SKM-1 (cell line): ENCODE data around the gene RAB1A.
"Not testable (repeated sequence)": the region's sequence is repeated elsewhere in the genome, so short reads cannot be mapped to it uniquely, and the experiment has no call there.

Experiments used
- DNase-seq: peaks from one replicate; lab custom pipeline; 2025; ENCODE audit not compliant: unreplicated experiment; lab: John Stamatoyannopoulos, UW

RAB1A gene

DNA sequence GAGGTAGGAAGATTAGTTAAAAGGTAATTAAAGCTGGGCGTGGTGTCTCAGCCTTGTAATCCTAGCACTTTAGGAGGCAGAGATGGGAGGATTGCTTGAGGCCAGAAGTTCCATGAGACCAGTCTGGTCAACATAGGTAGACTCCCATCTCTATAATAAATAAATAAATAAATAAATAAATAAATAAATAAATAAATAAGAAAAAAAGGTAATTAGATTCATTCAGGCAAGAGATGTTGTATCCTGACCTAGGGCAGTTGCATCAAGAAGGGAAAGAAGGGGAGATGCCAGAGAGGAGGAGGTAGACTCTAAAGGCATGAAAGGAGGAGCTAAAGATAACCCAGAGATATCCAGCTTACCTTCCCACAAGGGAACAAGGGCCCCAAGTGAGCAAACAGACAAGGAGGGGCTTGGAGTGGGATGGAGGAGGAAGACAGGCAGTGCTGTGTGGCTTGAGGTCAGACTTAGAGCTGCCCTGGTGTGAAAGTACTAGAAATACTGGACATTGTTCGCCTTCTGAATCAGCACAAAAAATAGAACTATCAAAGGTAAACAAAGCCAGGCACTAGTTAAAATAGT, 7.4 kb upstream of the RAB1A start:
- no peak for DNase-seq

GRCh38 chr2:65136253-65136652, 6.3 kb upstream of the RAB1A start:
- no peak for DNase-seq

- DNase-seq: no peak
These were observed 4.3 kb upstream of the RAB1A start for GRCh38 chr2:65134158-65134557.

DNA sequence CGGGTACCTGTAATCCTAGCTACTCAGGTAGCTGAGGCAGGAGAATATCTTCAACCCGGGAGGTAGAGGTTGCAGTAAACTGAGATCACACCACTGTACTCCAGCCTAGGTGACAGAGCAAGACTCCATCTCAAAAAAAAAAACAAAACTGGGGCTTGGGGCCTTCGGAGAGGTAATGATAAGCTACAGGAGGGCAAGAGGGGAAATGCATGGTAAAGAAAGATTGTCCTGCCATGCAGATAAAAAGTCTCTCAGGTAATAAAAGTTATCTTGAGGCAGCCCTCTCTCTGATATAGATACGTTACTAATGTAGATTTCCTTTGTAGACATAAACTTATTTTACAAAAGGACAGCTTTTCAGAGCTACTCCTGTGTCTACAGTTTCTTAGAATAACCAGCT, 3.7 kb upstream of the RAB1A start:
- no peak for DNase-seq

DNA sequence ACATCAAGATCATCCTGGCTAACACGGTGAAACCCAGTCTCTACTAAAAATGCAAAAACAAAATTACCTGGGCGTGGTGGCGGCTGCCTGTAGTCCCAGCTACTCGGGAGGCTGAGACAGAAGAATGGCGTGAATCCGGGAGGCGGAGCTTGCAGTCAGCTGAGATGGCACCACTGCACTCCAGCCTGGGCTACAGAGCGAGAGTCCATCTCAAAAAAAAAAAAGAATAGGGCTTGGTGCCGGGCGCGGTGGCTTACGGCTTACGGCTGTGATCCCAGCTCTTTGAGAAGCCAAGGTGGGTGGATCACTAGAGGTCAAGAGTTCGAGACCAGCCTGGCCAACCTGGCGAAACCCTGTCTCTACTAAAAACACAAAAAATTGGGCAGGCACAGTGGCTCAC, 3.0 kb upstream of the RAB1A start:
- DNase-seq: not testable (repeated sequence)

DNA sequence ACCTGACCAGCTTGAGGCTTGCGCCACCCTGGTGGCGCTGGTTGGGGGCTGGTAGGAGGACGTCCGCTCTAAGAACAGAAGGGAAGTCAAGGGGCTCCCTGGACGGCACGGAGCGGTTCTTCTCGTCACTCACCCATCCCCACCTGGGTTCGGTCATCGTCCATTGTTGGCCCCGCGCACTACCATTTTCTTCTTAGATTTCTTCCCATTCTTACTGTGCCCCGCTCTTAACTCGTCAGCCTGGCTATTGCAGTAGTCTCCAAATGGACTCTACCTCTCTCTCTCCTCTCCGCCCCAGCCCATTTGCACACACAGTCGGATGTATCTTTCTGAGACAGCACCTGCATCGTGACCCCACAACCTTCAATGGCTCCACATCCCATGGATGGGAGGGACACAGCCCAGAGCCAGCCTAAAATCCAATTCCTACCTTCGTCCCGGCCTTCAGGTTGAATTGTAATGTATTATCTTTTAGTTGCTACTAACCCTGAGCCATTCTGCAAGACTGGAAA, 814 bp upstream of the RAB1A start:
- peak; percentile 74 for DNase-seq

- no peak for DNase-seq
These were observed 550 bp downstream of the RAB1A start for GRCh38 chr2:65129286-65129825.

GRCh38 chr2:65128297-65129190, 1.4 kb downstream of the RAB1A start:
- DNase-seq: peak; percentile 70

- not testable (repeated sequence) for DNase-seq
These were observed 4.4 kb downstream of the RAB1A start for GRCh38 chr2:65125457-65125856.

- no peak for DNase-seq
These were observed 7.6 kb downstream of the RAB1A start for GRCh38 chr2:65122313-65122712.

DNA sequence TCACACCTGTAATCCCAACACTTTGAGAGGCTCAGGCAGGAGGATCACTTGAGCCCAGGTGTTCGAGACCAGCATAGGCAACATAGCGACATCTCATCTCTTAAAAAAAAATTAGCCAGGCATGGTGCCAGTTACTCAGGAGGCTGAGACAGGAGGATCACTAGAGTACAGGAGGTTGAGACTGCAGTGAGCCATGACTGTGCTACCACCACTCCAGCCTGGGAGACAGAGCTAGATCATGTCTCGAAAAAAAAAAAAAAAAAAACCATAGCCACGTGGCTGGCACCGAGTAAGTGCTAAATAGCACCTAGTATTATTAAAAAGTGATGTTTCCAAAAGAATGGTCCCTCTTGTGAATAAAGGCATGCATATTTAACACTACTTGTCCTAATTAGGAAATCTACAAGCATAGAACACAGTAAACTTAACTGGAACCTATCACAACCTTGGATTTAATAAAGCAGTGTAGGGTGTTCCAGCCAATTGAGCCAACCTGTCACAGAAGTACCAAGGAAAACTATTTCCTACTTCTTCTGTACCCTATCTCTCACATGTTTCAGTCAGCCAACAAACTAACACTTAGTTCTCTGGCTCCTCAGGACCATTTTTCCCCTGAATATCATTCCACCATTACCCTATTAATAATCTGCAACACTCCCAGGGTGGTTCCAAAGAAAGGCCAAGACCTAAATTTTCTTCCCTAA, 8.8 kb downstream of the RAB1A start:
- no peak for DNase-seq

GRCh38 chr2:65116645-65117044, 13.3 kb downstream of the RAB1A start:
- no peak for DNase-seq

DNA sequence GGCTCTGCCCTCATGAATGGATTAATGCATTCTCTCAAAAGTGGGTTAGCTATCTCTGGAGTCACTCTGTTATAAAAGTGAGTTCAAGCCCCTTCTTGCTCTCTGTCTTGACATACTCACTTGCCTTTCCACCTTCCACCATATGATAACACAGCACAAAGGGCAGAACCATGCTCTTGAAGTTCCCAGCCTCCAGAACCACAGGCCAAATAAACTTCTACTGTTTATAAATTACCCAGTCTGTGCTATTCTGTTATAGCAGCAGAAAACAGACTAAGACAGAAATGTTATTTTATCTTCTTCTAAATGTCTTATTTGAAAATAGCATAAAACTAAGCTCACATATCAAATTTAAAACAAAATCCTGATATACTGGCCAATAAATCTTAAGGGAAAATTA, 15.0 kb downstream of the RAB1A start:
- DNase-seq: no peak

DNA sequence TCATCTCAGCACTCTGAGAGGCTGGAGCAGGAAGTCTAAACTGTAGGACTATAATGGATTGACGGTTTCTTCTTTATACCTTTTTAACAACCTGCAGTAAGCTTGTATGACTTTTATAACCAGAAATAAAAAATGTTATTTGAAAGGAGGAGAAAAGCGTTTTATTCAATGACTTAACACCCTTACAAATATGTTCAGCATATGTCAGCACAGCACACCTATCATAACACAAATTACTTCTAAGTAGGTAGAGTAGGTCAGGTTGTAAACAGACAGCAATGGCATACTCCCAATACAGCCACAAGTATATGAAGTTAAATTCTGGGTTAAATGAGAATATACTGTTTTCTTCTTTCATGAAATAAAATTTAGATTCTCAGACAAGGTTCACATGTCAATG, 16.1 kb downstream of the RAB1A start:
- no peak for DNase-seq

- no peak for DNase-seq
These were observed 16.7 kb downstream of the RAB1A start for GRCh38 chr2:65113229-65113628.

DNA sequence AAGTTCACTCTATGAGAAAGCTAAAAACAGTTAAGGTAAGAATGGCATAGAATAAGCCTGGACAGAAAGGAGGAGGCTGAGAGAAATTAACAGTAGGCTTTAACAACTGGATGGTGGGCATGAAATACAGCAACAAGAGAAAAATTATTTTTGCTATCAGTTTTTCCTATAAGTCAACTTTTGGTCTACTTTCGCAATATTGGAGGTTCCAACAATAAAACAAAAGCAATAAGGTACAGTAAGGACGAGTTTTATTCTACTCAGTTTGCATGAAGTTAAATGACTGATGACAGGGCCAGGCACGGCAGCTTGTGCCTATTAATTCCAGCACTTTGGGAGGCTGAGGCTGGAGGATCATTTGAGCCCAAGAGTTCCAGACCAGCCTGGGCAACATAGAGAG, 17.3 kb downstream of the RAB1A start:
- no peak for DNase-seq

- no peak for DNase-seq
These were observed 21.1 kb downstream of the RAB1A start for GRCh38 chr2:65108780-65109179.

DNA sequence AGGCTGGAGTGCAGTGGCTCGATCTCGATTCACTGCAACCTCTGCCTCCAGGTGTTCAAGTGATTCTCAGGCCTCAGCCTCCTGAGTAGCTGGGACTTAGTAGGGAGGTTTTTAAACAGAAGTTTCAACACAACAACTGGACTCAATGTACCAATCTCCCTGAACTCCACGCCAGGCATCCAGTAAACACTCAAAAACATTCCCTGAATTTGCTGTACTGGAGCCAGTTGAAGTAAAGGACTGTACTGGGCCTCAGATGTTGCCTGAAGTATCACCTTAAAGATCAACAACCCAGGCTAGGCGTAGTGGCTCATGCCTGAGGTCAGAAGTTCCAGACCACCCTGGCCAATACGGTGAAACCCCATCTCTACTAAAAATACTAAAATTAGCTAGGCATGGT, 22.4 kb downstream of the RAB1A start:
- DNase-seq: no peak

GRCh38 chr2:65103013-65103715, 26.7 kb downstream of the RAB1A start:
- DNase-seq: no peak

DNA sequence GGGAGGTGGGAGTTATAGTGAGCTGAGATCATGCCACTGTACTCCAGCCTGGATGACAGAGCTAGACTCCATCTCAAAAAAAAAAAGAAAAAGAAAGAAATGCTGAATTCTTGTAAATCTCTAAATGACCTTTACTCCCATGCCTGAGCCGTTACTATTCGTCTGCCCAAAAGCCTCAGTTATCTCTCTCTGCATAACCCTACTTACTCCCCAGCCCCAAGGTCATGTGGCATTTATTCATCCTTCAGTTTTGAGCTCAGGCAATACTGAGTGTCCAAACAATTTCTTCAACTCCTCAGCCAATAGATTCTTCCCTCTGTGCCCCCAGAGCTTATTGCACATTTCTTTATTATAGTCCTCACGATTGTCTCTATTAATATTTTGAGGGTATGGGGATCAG, 28.8 kb downstream of the RAB1A start:
- DNase-seq: no peak

DNA sequence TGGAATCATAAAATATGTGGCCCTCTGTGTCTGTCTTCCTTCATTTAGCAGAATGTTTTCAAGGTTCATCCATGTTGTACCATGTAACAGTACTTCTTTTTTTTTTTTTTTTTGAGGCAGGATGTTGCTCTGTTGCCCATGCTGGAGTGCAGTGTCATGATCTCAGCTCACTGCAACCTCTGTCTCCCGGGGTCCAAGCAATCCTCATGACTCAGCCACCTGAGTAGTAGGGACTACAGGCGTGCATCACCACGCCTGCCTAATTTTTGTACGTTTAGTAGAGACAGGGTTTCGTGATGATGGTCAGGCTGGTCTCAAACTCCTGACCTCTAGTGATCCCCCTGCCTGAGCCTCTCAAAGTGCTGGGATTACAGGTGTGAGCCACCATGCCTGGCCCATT, 31.2 kb downstream of the RAB1A start:
- no peak for DNase-seq
